GM23338 (cell line): Measurements from ENCODE around the gene FOXRED1. TPM values are rescaled to one million over a fixed set of nuclear protein-coding genes. Genes with fewer than 3 reads are reported as not detected.
"Not testable (repeated sequence)": the region's sequence is repeated elsewhere in the genome, so short reads cannot be mapped to it uniquely, and the experiment has no call there.

Source experiments
- ATAC-seq: fragments of 200-7000 bp; cut with Tn5 transposase; 3 replicates; pipeline ENCODE4 v1.9.1; 2020
- DNase-seq: peaks from one replicate; pipeline ENCODE4 v3.0.0-alpha.2; 2015; ENCODE audit warnings: low spot score
- H2AFZ ChIP-seq: fragments of 200-600 bp; sonication (generic); 2 replicates; pipeline ENCODE4 v1.8.0; 2016; ENCODE audit warnings: antibody characterized with exemption, mild to moderate bottlenecking, moderate library complexity
- H3F3A ChIP-seq: fragments of 200-600 bp; sonication (generic); replicated peaks from 2 replicates; pipeline ENCODE4 v1.8.0; 2017; ENCODE audit warnings: antibody characterized with exemption, mixed run types, low read depth
- H3K27ac ChIP-seq: fragments of 200-600 bp; sonication (generic); 2 replicates; pipeline ENCODE4 v1.6.1; 2016; ENCODE audit warnings: low read depth
- H3K27me3 ChIP-seq: fragments of 200-600 bp; sonication (generic); 2 replicates; pipeline ENCODE4 v1.8.0; 2016; ENCODE audit warnings: mild to moderate bottlenecking, mixed run types, moderate library complexity; ENCODE audit not compliant: insufficient read depth
- H3K36me3 ChIP-seq: fragments of 200-600 bp; sonication (generic); 2 replicates; pipeline ENCODE4 v1.8.0; 2016; ENCODE audit warnings: mild to moderate bottlenecking; ENCODE audit not compliant: insufficient read depth
- H3K4me1 ChIP-seq: fragments of 200-600 bp; sonication (generic); 2 replicates; pipeline ENCODE4 v1.8.0; 2016; ENCODE audit warnings: mild to moderate bottlenecking, moderate library complexity; ENCODE audit not compliant: insufficient read depth
- H3K4me2 ChIP-seq: fragments of 200-600 bp; sonication (generic); 2 replicates; pipeline ENCODE4 v1.7.1; 2017; ENCODE audit warnings: mixed run types
- H3K4me3 ChIP-seq: fragments of 200-600 bp; sonication (generic); 2 replicates; pipeline ENCODE4 v1.6.1; 2016; ENCODE audit warnings: mixed run types
- H3K79me2 ChIP-seq: fragments of 200-600 bp; sonication (generic); replicated peaks from 2 replicates; pipeline ENCODE4 v1.8.0; 2017; ENCODE audit warnings: mild to moderate bottlenecking; ENCODE audit not compliant: insufficient read depth
- H3K9me2 ChIP-seq: fragments of 200-600 bp; sonication (generic); 2 replicates; pipeline ENCODE4 v1.8.0; 2017; ENCODE audit not compliant: insufficient read depth
- H4K20me1 ChIP-seq: fragments of 200-600 bp; sonication (generic); replicated peaks from 2 replicates; pipeline ENCODE4 v1.8.0; 2017; ENCODE audit warnings: mild to moderate bottlenecking; ENCODE audit not compliant: insufficient read depth
- H3K27ac Mint-ChIP-seq: 2 replicates; pipeline ENCODE4 v1.8.0; 2020; ENCODE audit warnings: inconsistent platforms, mild to moderate bottlenecking, moderate library complexity, mixed read lengths
- H3K27me3 Mint-ChIP-seq: 3 replicates; pipeline ENCODE4 v1.8.0; 2022; ENCODE audit warnings: low read depth, mild to moderate bottlenecking, moderate library complexity, mixed read lengths, inconsistent platforms; ENCODE audit not compliant: insufficient read depth, poor library complexity
- H3K36me3 Mint-ChIP-seq: 3 replicates; pipeline ENCODE4 v1.8.0; 2021; ENCODE audit warnings: low read depth, mild to moderate bottlenecking, inconsistent platforms, moderate library complexity, mixed read lengths
- H3K4me1 Mint-ChIP-seq: 3 replicates; pipeline ENCODE4 v1.8.0; 2020; ENCODE audit warnings: mild to moderate bottlenecking, inconsistent platforms, mixed read lengths
- H3K4me3 Mint-ChIP-seq: 3 replicates; pipeline ENCODE4 v1.8.0; 2021; ENCODE audit warnings: moderate library complexity, mild to moderate bottlenecking, inconsistent platforms, mixed read lengths
- H3K9me3 Mint-ChIP-seq: 3 replicates; pipeline ENCODE4 v1.8.0; 2020; ENCODE audit warnings: moderate library complexity, mild to moderate bottlenecking, inconsistent platforms, mixed read lengths
- CTCF ChIP-seq, 2 experiments: fragments of 200-600 bp in 1 of 2; sonication (generic) in 1 of 2; conservative IDR thresholded peaks; 2 replicates each; pipeline versions ENCODE4 v1.5.1 to v1.6.1; 2016 to 2017; ENCODE audit warnings: antibody characterized with exemption in 2 of 2, low read depth in 2 of 2, mild to moderate bottlenecking in 2 of 2, moderate library complexity in 1 of 2
- EZH2 ChIP-seq: fragments of 200-600 bp; sonication (generic); IDR thresholded peaks from one replicate; pipeline ENCODE4 v1.8.0; 2017; ENCODE audit warnings: antibody characterized with exemption, mild to moderate bottlenecking, low read depth; ENCODE audit not compliant: unreplicated experiment
- EZH2phosphoT487 ChIP-seq: fragments of 200-600 bp; sonication (generic); IDR thresholded peaks from one replicate; pipeline ENCODE4 v1.8.1; 2018; ENCODE audit warnings: antibody characterized with exemption; ENCODE audit not compliant: unreplicated experiment
- JUNB ChIP-seq: IDR thresholded peaks from one replicate; pipeline ENCODE4 v1.6.1; 2016; ENCODE audit warnings: antibody characterized with exemption; ENCODE audit not compliant: unreplicated experiment
- NANOG ChIP-seq: IDR thresholded peaks from 2 replicates; pipeline ENCODE4 v1.6.1; 2016; ENCODE audit warnings: antibody characterized with exemption, borderline replicate concordance
- POLR2AphosphoS5 ChIP-seq: IDR thresholded peaks from 2 replicates; pipeline ENCODE4 v1.6.1; 2016; ENCODE audit warnings: antibody characterized with exemption, low read depth
- ZNF114 ChIP-seq: fragments of 250-450 bp; sonication (Bioruptor Pico); IDR thresholded peaks from 2 replicates; pipeline ENCODE4 v1.5.0; 2020; ENCODE audit warnings: mild to moderate bottlenecking, moderate library complexity
- ZNF331 ChIP-seq: fragments of 250-450 bp; sonication (Bioruptor Pico); IDR thresholded peaks from 2 replicates; pipeline ENCODE4 v1.5.0; 2020; ENCODE audit warnings: low read depth, mild to moderate bottlenecking, moderate library complexity
- polyA plus RNA-seq: library from polyadenylated mRNA; unstranded; fragments of >200 nt; fragmentation: Nextera tagmentation; extraction: Ambion mirVana; gene quantifications from 2 replicates; pipeline ENCODE4 v1.2.1, GENCODE V29; 2016
- total RNA-seq: library from RNA; depleted of rRNA; stranded (reverse); fragments of >200 nt; shearing (Covaris generic); gene quantifications from 2 replicates; pipeline ENCODE4 v1.2.3, GENCODE V29; 2014
- TF ChIP-seq, protein P1 (sequence below): IDR thresholded peaks from one replicate; pipeline ENCODE4 v1.6.1; 2018; ENCODE audit warnings: antibody characterized with exemption; ENCODE audit not compliant: unreplicated experiment
- TF ChIP-seq, protein P2 (sequence below): IDR thresholded peaks from 2 replicates; pipeline ENCODE4 v1.6.1; 2016; ENCODE audit warnings: antibody characterized with exemption

The FOXRED1 gene
- total and polyA plus RNA-seq, 2 experiments from 2014 or later: 25.2 to 59.2 TPM

- Mint-ChIP-seq H3K36me3 (peaks cover 58% of the 10 kb centered on the region; the same call in 2 of the 3 replicates), H3K4me1 (no peaks in the 10 kb centered on the region)
Measured at GRCh38 chr11:126254819-126255218, 14.1 kb upstream of the FOXRED1 start.

DNA sequence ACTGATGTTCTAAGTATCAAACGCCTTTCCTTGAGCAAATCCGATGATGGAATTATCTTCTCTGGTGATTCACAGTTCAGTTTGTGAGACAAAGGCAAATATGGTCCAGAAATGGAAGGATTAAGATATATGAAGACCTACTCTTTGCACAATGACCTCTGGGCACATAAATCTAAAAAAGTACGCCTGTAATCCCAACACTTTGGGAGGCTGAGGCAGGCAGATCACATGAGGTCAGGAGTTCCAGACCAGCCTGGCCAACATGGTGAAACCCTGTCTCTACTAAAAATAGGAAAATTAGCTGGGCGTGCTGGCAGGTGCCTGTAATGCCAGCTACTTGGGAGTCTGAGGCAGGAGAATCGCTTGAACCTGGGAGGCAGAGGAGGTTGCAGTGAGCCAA is 13.4 kb upstream of the FOXRED1 start:
- DNase-seq, H3K4me1 Mint-ChIP-seq, H3K27me3 ChIP-seq, H3K27ac ChIP-seq, H3F3A ChIP-seq, H3K4me1 ChIP-seq, H3K4me3 Mint-ChIP-seq, H3K79me2 ChIP-seq, H2AFZ ChIP-seq, H3K4me2 ChIP-seq, H3K27ac Mint-ChIP-seq, H3K27me3 Mint-ChIP-seq, H3K4me3 ChIP-seq, H3K9me2 ChIP-seq, H4K20me1 ChIP-seq, ATAC-seq, H3K9me3 Mint-ChIP-seq: not testable (repeated sequence)
- H3K36me3 ChIP-seq: peaks cover 19% of the 10 kb centered on the region
- peaks cover 57% of the 10 kb centered on the region; the same call in 2 of the 3 replicates for H3K36me3 Mint-ChIP-seq

More at GRCh38 chr11:126254819-126255218, 14.1 kb upstream of the FOXRED1 start:
- Mint-ChIP-seq H3K4me3 (no peak overlapping the region), H3K9me3 (no peaks in the 10 kb centered on the region), H3K27me3 (no peaks in the 10 kb centered on the region), H3K27ac (no peak overlapping the region)
- ATAC-seq (no peak), DNase-seq (no peak)
- Histone ChIP-seq H3K79me2 (no peaks in the 10 kb centered on the region), H3K27me3 (no peaks in the 10 kb centered on the region), H3K4me2 (no peak overlapping the region), H4K20me1 (0 out of 2 replicates have a peak, but pooled peaks cover 5% of the 10 kb centered on the region), H3K4me3 (no peak overlapping the region), H3F3A (peaks cover 6% of the 10 kb centered on the region; the same call in 1 of the 2 replicates), H2AFZ (no peak overlapping the region), H3K4me1 (no peaks in the 10 kb centered on the region), H3K9me2 (no peaks in the 10 kb centered on the region), H3K36me3 (peaks cover 19% of the 10 kb centered on the region), H3K27ac (no peak overlapping the region)
- no peak for TF ChIP-seq NANOG
- no peak for TF ChIP-seq POLR2AphosphoS5
- TF ChIP-seq ZNF114: no peak

GRCh38 chr11:126256216-126256615 is 12.7 kb upstream of the FOXRED1 start:
- Histone ChIP-seq H3K36me3 (peaks cover 13% of the 10 kb centered on the region), H3K27ac (no peak overlapping the region), H3K4me1 (no peaks in the 10 kb centered on the region), H3K27me3 (no peaks in the 10 kb centered on the region), H4K20me1 (0 out of 2 replicates have a peak, but pooled peaks cover 13% of the 10 kb centered on the region), H3K79me2 (no peaks in the 10 kb centered on the region), H3F3A (peaks cover 6% of the 10 kb centered on the region; the same call in 1 of the 2 replicates), H3K9me2 (no peaks in the 10 kb centered on the region), H3K4me3 (no peak overlapping the region), H2AFZ (no peak overlapping the region), H3K4me2 (no peak overlapping the region)
- Mint-ChIP-seq H3K4me1 (no peaks in the 10 kb centered on the region), H3K9me3 (no peaks in the 10 kb centered on the region), H3K4me3 (no peak overlapping the region), H3K36me3 (peaks cover 54% of the 10 kb centered on the region; the same call in 2 of the 3 replicates), H3K27me3 (no peaks in the 10 kb centered on the region), H3K27ac (no peak overlapping the region)
- ATAC-seq: no peak
- DNase-seq: no peak
- no peak for TF ChIP-seq EZH2phosphoT487
- TF ChIP-seq, protein P1, sequence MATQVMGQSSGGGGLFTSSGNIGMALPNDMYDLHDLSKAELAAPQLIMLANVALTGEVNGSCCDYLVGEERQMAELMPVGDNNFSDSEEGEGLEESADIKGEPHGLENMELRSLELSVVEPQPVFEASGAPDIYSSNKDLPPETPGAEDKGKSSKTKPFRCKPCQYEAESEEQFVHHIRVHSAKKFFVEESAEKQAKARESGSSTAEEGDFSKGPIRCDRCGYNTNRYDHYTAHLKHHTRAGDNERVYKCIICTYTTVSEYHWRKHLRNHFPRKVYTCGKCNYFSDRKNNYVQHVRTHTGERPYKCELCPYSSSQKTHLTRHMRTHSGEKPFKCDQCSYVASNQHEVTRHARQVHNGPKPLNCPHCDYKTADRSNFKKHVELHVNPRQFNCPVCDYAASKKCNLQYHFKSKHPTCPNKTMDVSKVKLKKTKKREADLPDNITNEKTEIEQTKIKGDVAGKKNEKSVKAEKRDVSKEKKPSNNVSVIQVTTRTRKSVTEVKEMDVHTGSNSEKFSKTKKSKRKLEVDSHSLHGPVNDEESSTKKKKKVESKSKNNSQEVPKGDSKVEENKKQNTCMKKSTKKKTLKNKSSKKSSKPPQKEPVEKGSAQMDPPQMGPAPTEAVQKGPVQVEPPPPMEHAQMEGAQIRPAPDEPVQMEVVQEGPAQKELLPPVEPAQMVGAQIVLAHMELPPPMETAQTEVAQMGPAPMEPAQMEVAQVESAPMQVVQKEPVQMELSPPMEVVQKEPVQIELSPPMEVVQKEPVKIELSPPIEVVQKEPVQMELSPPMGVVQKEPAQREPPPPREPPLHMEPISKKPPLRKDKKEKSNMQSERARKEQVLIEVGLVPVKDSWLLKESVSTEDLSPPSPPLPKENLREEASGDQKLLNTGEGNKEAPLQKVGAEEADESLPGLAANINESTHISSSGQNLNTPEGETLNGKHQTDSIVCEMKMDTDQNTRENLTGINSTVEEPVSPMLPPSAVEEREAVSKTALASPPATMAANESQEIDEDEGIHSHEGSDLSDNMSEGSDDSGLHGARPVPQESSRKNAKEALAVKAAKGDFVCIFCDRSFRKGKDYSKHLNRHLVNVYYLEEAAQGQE: no peak
- TF ChIP-seq EZH2: no peak
- TF ChIP-seq CTCF (conservative IDR thresholded peaks at IDR 0.05; ENCODE audit: low read depth in 2 of 2): no peak
- TF ChIP-seq POLR2AphosphoS5: no peak
- TF ChIP-seq, protein P2, sequence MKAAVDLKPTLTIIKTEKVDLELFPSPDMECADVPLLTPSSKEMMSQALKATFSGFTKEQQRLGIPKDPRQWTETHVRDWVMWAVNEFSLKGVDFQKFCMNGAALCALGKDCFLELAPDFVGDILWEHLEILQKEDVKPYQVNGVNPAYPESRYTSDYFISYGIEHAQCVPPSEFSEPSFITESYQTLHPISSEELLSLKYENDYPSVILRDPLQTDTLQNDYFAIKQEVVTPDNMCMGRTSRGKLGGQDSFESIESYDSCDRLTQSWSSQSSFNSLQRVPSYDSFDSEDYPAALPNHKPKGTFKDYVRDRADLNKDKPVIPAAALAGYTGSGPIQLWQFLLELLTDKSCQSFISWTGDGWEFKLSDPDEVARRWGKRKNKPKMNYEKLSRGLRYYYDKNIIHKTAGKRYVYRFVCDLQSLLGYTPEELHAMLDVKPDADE: no peak
- no peak for TF ChIP-seq ZNF114
- TF ChIP-seq NANOG: no peak
- TF ChIP-seq ZNF331: no peak
- TF ChIP-seq JUNB: no peak
